HG03457 (cell line): ENCODE results near the gene HMCN1.
"Not testable (repeated sequence)": the region's sequence is repeated elsewhere in the genome, so short reads cannot be mapped to it uniquely, and the experiment has no call there.

Experiments
- ATAC-seq: cut with Tn5 transposase; IDR thresholded peaks from one replicate; pipeline ENCODE4 v1.9.1; 2021; ENCODE audit warnings: moderate number of reproducible peaks; ENCODE audit not compliant: unreplicated experiment

HMCN1 gene

GRCh38 chr1:186183970-186184628 is 449.9 kb downstream of the HMCN1 start:
- ATAC-seq: peak; percentile 61

GRCh38 chr1:186186251-186186650 is 452.1 kb downstream of the HMCN1 start:
- not testable (repeated sequence) for ATAC-seq

GRCh38 chr1:186187601-186188000 is 453.4 kb downstream of the HMCN1 start:
- ATAC-seq: peak; percentile 62

DNA sequence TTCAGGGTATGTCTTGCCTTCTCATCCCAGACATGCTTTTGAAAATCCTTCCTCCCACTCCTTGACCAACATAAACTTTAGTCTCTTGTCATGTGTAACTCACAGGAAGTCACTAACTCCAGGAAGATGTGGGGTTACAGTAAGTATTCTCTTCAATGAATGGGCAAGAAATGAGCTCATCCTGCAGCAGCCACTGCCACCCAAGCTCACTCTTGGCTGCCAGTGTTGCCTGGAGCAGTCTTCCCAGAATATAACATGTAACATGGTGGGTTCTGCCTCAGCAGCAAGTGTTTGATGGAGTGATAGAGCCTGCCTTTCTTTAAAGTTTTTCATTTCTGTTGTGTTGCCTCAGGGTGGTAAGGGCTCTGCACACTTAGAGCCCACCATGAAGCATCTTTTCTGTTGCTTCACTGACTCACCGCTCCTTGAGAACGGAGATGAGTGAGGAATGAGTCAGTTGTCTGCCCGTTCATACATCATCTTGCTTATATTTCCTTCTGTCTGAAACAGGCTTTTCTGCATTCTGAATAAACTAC is 453.9 kb downstream of the HMCN1 start:
- ATAC-seq: peak; percentile 4

- ATAC-seq: no peak
These were observed 454.5 kb downstream of the HMCN1 start for GRCh38 chr1:186188736-186189135.

- no peak for ATAC-seq
These were observed 455.0 kb downstream of the HMCN1 start for GRCh38 chr1:186189156-186189555.

GRCh38 chr1:186191511-186191910 is 457.3 kb downstream of the HMCN1 start:
- ATAC-seq: no peak

- no peak for ATAC-seq
These were observed 459.0 kb downstream of the HMCN1 start for GRCh38 chr1:186193224-186193623.

- peak; percentile 86 for ATAC-seq
These were observed 460.0 kb downstream of the HMCN1 start for GRCh38 chr1:186194107-186194756.

DNA sequence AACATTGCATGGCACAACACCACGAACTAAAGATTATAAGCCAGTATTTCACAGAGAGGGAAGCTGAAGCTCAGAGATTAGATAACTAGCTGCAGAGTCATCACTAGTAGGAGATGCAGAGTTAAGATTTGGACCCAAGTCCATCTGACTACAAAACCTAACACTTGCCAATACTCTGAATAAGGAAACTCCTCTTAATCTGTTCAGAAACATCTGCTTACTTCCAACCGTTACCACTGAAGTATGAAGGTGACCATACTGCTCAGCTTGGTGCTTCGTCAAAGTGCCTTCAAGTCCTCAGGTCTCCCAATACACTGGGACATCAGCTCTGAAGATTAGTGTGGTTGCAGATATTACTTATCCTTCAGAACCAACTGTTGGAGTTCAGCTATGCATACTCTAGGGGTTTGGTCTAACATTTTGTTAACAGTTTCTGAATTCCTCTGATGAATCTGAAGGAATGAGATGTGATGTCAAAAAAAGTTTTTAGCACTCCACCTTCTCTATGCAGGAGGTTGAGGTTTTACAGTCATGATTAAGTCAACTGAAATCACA is 461.3 kb downstream of the HMCN1 start:
- ATAC-seq: no peak

GRCh38 chr1:186202271-186202764 is 468.1 kb downstream of the HMCN1 start:
- ATAC-seq: no peak

- no peak for ATAC-seq
These were observed 468.6 kb downstream of the HMCN1 start for GRCh38 chr1:186202776-186203175.

GRCh38 chr1:186206048-186206570 is 471.9 kb downstream of the HMCN1 start:
- no peak for ATAC-seq

DNA sequence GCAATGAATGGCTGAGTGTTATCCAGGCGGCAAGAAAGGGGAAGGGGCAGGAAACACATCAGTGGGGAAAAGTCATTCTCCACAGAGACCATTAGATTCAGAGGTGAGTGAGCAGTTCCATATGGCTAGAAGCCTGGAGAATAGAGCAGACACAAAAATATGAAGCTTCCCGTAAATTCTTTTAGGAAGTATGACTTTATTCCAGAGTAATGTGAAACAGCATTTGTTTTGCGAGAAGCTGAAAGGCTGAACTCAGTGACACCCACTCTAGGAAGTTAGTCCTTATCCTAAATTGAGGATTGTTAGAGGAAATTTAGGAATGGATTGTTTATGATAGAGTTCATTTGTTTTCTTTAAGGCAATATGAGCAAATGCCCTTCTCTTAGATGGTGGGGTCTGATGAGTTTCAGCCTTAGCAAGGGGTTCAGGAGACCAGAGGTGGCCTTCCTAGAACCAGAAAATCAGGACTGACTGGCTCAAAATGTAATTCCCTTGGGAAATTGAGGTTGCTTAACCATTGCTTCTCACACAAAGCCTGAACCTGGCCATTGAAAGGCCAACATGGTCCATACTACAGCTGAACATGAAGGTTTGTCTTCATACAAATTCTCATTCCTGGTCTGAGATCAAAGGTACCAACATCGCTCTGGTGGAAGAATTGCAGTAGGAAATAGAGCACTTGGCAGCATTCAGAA is 473.3 kb downstream of the HMCN1 start:
- ATAC-seq: no peak

DNA sequence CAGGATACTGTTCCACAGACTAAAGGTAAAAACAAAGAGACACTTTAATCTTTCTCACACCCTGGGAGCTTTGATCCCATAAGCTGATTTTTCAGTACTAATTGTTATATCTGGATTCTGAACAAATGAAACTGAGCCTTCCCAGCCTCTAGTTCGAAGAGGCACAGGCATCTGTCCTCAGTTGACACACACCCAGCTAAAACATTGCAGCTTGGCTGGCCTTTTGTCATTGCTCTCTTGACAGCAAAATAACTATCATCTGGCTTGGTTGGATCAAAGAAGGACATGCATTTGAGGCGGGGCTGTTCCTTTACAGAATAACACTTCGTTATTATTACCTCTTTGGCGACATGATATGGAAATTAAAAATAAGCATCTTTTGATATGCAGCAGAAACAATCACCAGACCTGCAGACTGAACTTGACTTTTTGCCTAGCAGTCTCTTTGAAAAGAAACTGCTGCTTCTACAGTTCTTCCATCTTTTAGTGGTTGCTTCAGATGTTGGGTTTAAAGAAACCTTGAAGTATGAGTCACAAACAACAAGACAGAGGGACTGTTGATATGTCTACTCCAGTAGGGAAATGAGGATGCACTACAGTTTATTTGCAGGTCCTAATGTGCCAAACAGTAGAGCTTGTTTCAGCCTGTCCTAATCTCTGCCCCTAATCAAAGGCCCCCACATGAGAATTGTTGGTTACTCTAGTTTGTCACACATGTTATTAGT is 474.4 kb downstream of the HMCN1 start:
- ATAC-seq: no peak

GRCh38 chr1:186210258-186210657 is 476.1 kb downstream of the HMCN1 start:
- ATAC-seq: no peak

GRCh38 chr1:186211583-186211982 is 477.4 kb downstream of the HMCN1 start:
- ATAC-seq: not testable (repeated sequence)

- peak; percentile 87 for ATAC-seq
These were observed 478.5 kb downstream of the HMCN1 start for GRCh38 chr1:186212568-186213224.

GRCh38 chr1:186213225-186213607 is 479.0 kb downstream of the HMCN1 start:
- ATAC-seq: no peak

GRCh38 chr1:186214791-186215190 is 480.6 kb downstream of the HMCN1 start:
- ATAC-seq: no peak
